Mesenchymal stem cell (in vitro differentiated cells and primary cell): ENCODE measurements around the gene CELSR1.
A peak's percentile ranks its signal among the peaks of the same experiment; 100 is the strongest.

Source experiments
- DNase-seq: peaks from one replicate; pipeline ENCODE4 v3.0.0-alpha.2; 2013
- H2AFZ ChIP-seq: one replicate; pipeline ENCODE4 v1.6.1; 2013; ENCODE audit warnings: low read depth, mild to moderate bottlenecking, control low read depth, inconsistent platforms, low read length, moderate library complexity
- H2AK5ac ChIP-seq: 2 replicates; pipeline ENCODE4 v1.6.1; 2013; ENCODE audit warnings: low read length, moderate library complexity, mild to moderate bottlenecking, inconsistent platforms; ENCODE audit not compliant: severe bottlenecking
- H2BK120ac ChIP-seq: one replicate; pipeline ENCODE4 v1.6.1; 2013; ENCODE audit warnings: low read depth, mild to moderate bottlenecking, inconsistent platforms, low read length, moderate library complexity
- H2BK12ac ChIP-seq, 2 experiments: one replicate each; pipeline ENCODE4 v1.6.1; 2013; ENCODE audit warnings: inconsistent platforms in 2 of 2, low read length in 2 of 2, mild to moderate bottlenecking in 2 of 2, moderate library complexity in 2 of 2, control low read depth in 1 of 2
- H2BK15ac ChIP-seq: one replicate; pipeline ENCODE4 v1.6.1; 2013; ENCODE audit warnings: mild to moderate bottlenecking, low read depth, inconsistent platforms; ENCODE audit not compliant: poor library complexity, severe bottlenecking
- H2BK5ac ChIP-seq: 2 replicates; pipeline ENCODE4 v1.6.1; 2013; ENCODE audit warnings: low read depth, mild to moderate bottlenecking, low read length, control low read depth, inconsistent platforms; ENCODE audit not compliant: poor library complexity, severe bottlenecking
- H3K14ac ChIP-seq, 2 experiments: one replicate each; pipeline ENCODE4 v1.6.1; 2013; ENCODE audit warnings: inconsistent platforms in 2 of 2, low read length in 2 of 2, control low read depth in 1 of 2, mild to moderate bottlenecking in 1 of 2, moderate library complexity in 1 of 2
- H3K18ac ChIP-seq, 2 experiments: one replicate each; pipeline ENCODE4 v1.6.1; 2013; ENCODE audit warnings: inconsistent platforms in 2 of 2, low read length in 2 of 2, control low read depth in 1 of 2, low read depth in 1 of 2, mild to moderate bottlenecking in 1 of 2
- H3K23ac ChIP-seq, 2 experiments: one replicate each; pipeline ENCODE4 v1.6.1; 2013; ENCODE audit warnings: inconsistent platforms in 2 of 2, low read length in 2 of 2, mild to moderate bottlenecking in 2 of 2, moderate library complexity in 2 of 2, control low read depth in 1 of 2
- H3K27ac ChIP-seq: 2 replicates; pipeline ENCODE4 v1.5.1; 2013; ENCODE audit warnings: mild to moderate bottlenecking, moderate library complexity, low read length, control low read depth, inconsistent platforms; ENCODE audit not compliant: poor library complexity, severe bottlenecking
- H3K27me3 ChIP-seq, 2 experiments: 2 replicates each; pipeline versions ENCODE4 v1.6.1 to v1.7.0; 2013; ENCODE audit warnings: low read length in 2 of 2, mild to moderate bottlenecking in 2 of 2, moderate library complexity in 2 of 2, control low read depth in 1 of 2, inconsistent platforms in 1 of 2; ENCODE audit not compliant: control insufficient read depth in 1 of 2, insufficient read depth in 1 of 2
- H3K36me3 ChIP-seq, 2 experiments: 2 replicates each; pipeline versions ENCODE4 v1.6.1 to v1.7.0; 2013; ENCODE audit warnings: low read length in 2 of 2, control low read depth in 1 of 2, inconsistent platforms in 1 of 2, low read depth in 1 of 2, mild to moderate bottlenecking in 1 of 2; ENCODE audit not compliant: insufficient read depth in 2 of 2, control insufficient read depth in 1 of 2
- H3K4ac ChIP-seq, 2 experiments: one replicate each; pipeline ENCODE4 v1.6.1; 2013; ENCODE audit warnings: inconsistent platforms in 2 of 2, low read length in 2 of 2, mild to moderate bottlenecking in 2 of 2, moderate library complexity in 2 of 2, control low read depth in 1 of 2, low read depth in 1 of 2
- H3K4me1 ChIP-seq: 2 replicates; pipeline ENCODE4 v1.6.1; 2013; ENCODE audit warnings: low read depth, low read length, control low read depth; ENCODE audit not compliant: control insufficient read depth, insufficient read depth
- H3K4me2 ChIP-seq: 2 replicates; pipeline ENCODE4 v1.6.1; 2013; ENCODE audit warnings: low read length, mild to moderate bottlenecking, inconsistent platforms; ENCODE audit not compliant: poor library complexity, severe bottlenecking
- H3K4me3 ChIP-seq, 2 experiments: 2 replicates each; pipeline versions ENCODE4 v1.5.1 to v1.7.0; 2013; ENCODE audit warnings: low read length in 2 of 2, mild to moderate bottlenecking in 2 of 2, control low read depth in 1 of 2, low read depth in 1 of 2; ENCODE audit not compliant: insufficient read depth in 1 of 2
- H3K79me1 ChIP-seq: replicated peaks from 2 replicates; pipeline ENCODE4 v1.6.1; 2013; ENCODE audit warnings: mild to moderate bottlenecking, control low read depth, low read length, inconsistent platforms; ENCODE audit not compliant: poor library complexity, severe bottlenecking
- H3K9ac ChIP-seq: 2 replicates; pipeline ENCODE4 v1.7.0; 2013; ENCODE audit warnings: mild to moderate bottlenecking, low read length, moderate library complexity
- H3K9me3 ChIP-seq: 2 replicates; pipeline ENCODE4 v1.7.0; 2013; ENCODE audit warnings: mild to moderate bottlenecking, low read length; ENCODE audit not compliant: control insufficient read depth
- H4K8ac ChIP-seq: one replicate; pipeline ENCODE4 v1.6.1; 2013; ENCODE audit warnings: inconsistent platforms, mild to moderate bottlenecking, low read length, moderate library complexity
- H4K91ac ChIP-seq: one replicate; pipeline ENCODE4 v1.6.1; 2013; ENCODE audit warnings: mild to moderate bottlenecking, low read length, inconsistent platforms
- WGBS: methylation state at CpG from one replicate; pipeline ENCODE4 v1.1.7; 2013; ENCODE audit warnings: mixed read lengths; 5-methylcytosine and 5-hydroxymethylcytosine counted together

CELSR1 gene

DNA sequence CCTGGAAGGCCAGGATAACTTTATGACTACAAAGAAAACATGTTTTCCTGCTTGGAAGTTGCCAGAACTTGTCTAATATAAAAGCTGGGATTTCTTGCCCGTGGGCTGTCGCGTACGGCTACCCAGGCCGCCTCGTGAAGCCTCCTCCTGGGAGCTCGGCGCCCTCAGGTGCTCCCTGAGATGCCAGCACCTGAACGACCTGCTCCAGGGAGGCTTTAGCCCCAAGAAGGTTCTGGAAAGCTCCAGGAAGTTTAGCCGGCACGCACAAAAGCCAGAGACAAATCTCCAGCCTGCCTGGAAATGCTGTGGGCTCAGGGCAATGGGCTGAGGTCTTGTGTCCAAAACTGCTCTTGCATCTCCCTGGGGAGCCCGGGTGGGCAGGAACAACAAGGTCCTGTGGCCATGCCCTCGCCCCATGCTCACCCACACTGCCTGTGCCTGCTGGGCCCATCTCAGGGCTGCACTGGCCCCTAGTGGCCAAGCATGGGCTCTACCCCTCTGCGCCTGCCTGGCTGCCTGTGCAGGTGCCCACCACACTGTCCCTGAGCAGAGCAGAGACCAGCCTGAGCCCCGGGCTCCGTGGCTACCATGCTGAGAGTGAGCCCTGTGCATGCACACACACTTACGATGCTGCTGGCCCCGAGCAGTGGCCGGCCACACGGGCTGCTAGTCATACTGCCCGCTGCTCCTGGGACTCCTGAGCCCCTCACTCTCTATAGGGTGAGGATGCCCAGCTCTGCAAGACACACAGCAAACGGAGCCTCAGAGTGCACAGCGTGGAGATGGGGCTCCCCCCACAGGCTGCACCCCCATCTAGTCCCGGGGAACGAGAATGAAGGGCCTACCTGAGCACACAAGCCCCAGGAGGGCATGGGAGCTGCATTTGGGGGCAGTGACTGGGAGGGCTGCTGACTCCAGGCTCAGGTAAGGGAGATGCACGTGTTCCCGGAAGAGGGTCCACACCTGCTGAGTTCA, 4.9 kb upstream of the CELSR1 start:
- Histone ChIP-seq H4K91ac (no peak overlapping the region), H3K27ac (no peak overlapping the region), H3K18ac (no peak overlapping the region), H3K4me2 (no peak overlapping the region), H3K23ac (no peak overlapping the region), H3K9me3 (no peaks in the 10 kb centered on the region), H2AFZ (no peak overlapping the region), H2BK5ac (no peak overlapping the region), H3K4me3 (no peak overlapping the region), H2AK5ac (peak overlapping the region; percentile 53), H3K36me3 (no peaks in the 10 kb centered on the region), H2BK120ac (no peak overlapping the region), H3K9ac (no peak overlapping the region), H3K4ac (no peak overlapping the region), H3K79me1 (peaks cover 6% of the 10 kb centered on the region), H2BK12ac (no peak overlapping the region), H3K4me1 (peaks cover 34% of the 10 kb centered on the region), H4K8ac (no peak overlapping the region), H3K27me3 (no peaks in the 10 kb centered on the region), H3K14ac (no peak overlapping the region), H2BK15ac (no peak overlapping the region)
- peak; percentile 63 for DNase-seq
- WGBS: 40% methylated on average over 26 of the region's 27 CpGs

DNA sequence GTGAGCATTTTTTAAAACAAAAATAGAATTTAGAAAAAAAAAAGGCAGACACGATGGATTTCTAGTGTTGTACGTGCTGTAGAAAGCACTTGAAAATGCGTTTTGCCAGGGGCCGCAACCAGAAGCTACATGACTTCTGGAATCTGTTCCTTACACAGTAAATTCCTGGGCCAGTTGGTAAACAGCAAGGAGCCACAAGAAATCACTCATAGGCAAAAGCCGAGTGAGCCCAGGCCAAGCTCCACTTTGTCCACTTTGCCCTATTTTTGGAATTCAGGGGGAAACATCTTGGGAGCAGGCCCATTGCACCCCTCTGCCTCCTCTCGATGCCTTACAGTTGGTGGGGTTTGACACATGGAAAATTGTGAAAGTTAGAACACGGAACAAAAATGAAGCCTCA, 4.1 kb upstream of the CELSR1 start:
- H3K4me3 ChIP-seq: no peak overlapping the region
- H3K23ac ChIP-seq: no peak overlapping the region
- WGBS: 89% methylated on average over 7 of the region's 7 CpGs
- peaks cover 6% of the 10 kb centered on the region for H3K79me1 ChIP-seq
- no peak overlapping the region for H4K91ac ChIP-seq
- H3K14ac ChIP-seq: no peak overlapping the region
- H2BK15ac ChIP-seq: no peak overlapping the region
- no peak overlapping the region for H3K9ac ChIP-seq
- H2BK120ac ChIP-seq: no peak overlapping the region
- no peak overlapping the region for H3K27ac ChIP-seq
- H4K8ac ChIP-seq: no peak overlapping the region
- H3K36me3 ChIP-seq: no peaks in the 10 kb centered on the region
- no peak overlapping the region for H2BK12ac ChIP-seq
- no peak overlapping the region for H3K4me2 ChIP-seq
- H2BK5ac ChIP-seq: no peak overlapping the region
- no peaks in the 10 kb centered on the region for H3K9me3 ChIP-seq
- H3K4me1 ChIP-seq: peaks cover 26% of the 10 kb centered on the region
- no peaks in the 10 kb centered on the region for H3K27me3 ChIP-seq
- no peak overlapping the region for H3K4ac ChIP-seq
- H2AFZ ChIP-seq: no peak overlapping the region
- DNase-seq: no peak
- H2AK5ac ChIP-seq: peak overlapping the region; percentile 65
- no peak overlapping the region for H3K18ac ChIP-seq

DNA sequence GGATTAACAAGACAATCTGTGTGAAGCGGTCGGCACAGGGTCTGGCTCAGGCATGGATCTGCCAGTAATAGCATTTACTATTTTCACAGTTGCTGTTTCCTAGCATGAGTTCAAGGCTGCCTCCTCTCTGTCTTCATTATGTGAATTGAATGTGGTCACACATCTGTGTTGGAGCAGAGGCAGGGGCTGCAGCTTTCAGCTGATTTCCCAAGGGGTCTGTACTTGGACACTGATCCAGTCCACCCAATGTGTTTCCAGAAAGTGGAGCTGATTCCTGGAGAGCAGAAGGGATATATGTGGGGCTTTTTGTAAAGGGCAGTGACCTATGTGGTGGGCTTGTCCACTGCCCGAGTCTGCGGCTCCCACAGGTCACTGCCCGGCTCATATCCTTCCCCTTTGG, 3.5 kb upstream of the CELSR1 start:
- Histone ChIP-seq H3K18ac (no peak overlapping the region), H4K8ac (no peak overlapping the region), H3K79me1 (peaks cover 10% of the 10 kb centered on the region), H3K36me3 (peaks cover 0 to 4% of the 10 kb centered on the region in 2 experiments), H2BK12ac (no peak overlapping the region), H2AK5ac (no peak overlapping the region), H3K4ac (no peak overlapping the region), H3K4me1 (peaks cover 30% of the 10 kb centered on the region), H3K4me3 (no peak overlapping the region), H3K14ac (no peak overlapping the region), H2BK120ac (no peak overlapping the region), H2AFZ (no peak overlapping the region), H3K9me3 (no peaks in the 10 kb centered on the region), H2BK15ac (no peak overlapping the region), H3K9ac (no peak overlapping the region), H3K27ac (no peak overlapping the region), H4K91ac (no peak overlapping the region), H3K23ac (no peak overlapping the region), H2BK5ac (no peak overlapping the region), H3K27me3 (peaks cover 3 to 5% of the 10 kb centered on the region in 2 experiments), H3K4me2 (no peak overlapping the region)
- 94% methylated on average over 5 of the region's 5 CpGs for WGBS
- DNase-seq: no peak

DNA sequence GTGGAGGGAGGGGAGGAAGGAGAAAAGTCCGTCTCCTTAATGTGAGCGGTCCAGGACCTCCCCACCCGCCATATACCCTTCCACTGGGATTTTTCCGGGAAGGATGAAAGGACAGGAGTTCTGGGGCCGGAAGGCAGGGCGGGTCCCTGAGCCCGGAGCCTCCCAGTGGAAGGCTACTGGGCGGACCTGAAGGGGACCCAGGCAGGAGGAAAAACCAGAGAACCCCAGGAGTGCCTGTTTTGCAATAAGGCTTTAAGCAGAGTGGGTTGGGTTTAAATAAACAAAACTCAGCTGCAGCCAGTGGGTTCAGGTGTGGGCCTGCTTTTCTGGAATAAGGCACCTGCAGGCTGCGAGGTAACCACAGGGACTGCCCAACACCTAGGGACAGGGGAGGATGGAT, 1.7 kb upstream of the CELSR1 start:
- H4K91ac ChIP-seq: no peak overlapping the region
- peak overlapping the region; percentile 96 for H3K4me2 ChIP-seq
- peaks cover 4 to 17% of the 10 kb centered on the region in 2 experiments for H3K27me3 ChIP-seq
- peak overlapping the region in 1 of 2 experiments; percentile 61 for H3K23ac ChIP-seq
- no peak overlapping the region for H4K8ac ChIP-seq
- peak overlapping the region in 1 of 2 experiments; percentile 72 for H3K4me3 ChIP-seq
- H2BK15ac ChIP-seq: no peak overlapping the region
- H3K4me1 ChIP-seq: peaks cover 31% of the 10 kb centered on the region
- no peak overlapping the region for H3K18ac ChIP-seq
- no peak overlapping the region for H3K14ac ChIP-seq
- no peak overlapping the region for H2BK12ac ChIP-seq
- H3K27ac ChIP-seq: no peak overlapping the region
- H2BK5ac ChIP-seq: no peak overlapping the region
- no peak for DNase-seq
- H3K9ac ChIP-seq: peak overlapping the region; percentile 71
- no peaks in the 10 kb centered on the region for H3K9me3 ChIP-seq
- H3K4ac ChIP-seq: no peak overlapping the region
- H3K79me1 ChIP-seq: peaks cover 27% of the 10 kb centered on the region
- peak overlapping the region; percentile 81 for H2AK5ac ChIP-seq
- no peak overlapping the region for H2AFZ ChIP-seq
- peaks cover 0 to 21% of the 10 kb centered on the region in 2 experiments for H3K36me3 ChIP-seq
- H2BK120ac ChIP-seq: no peak overlapping the region
- 85% methylated on average over 9 of the region's 9 CpGs for WGBS
